ENCODE results near the gene DAGLA.
A peak's percentile ranks its signal among the peaks of the same experiment; 100 is the strongest.

Gene DAGLA

GRCh38 chr11:61687420-61687819 lies 7.2 kb downstream of the DAGLA start:
- no peak overlapping the region for H2AK5ac ChIP-seq (ENCODE audit: low read depth, low read length)
- H3K23ac ChIP-seq (ENCODE audit: low read depth, low read length, poor library complexity), result no peak overlapping the region
- no peak overlapping the region for H3K9ac ChIP-seq (ENCODE audit: low read depth, low read length, poor library complexity)
- no peak overlapping the region for H2BK5ac ChIP-seq (ENCODE audit: low read length)
- no peaks in the 10 kb centered on the region for H3K9me3 ChIP-seq (replicated peaks in 1 of 2; ENCODE audit: control insufficient read depth in 2 of 2, insufficient read depth in 1 of 2, low read depth in 1 of 2, low read length in 2 of 2)
- H3K4me1 ChIP-seq (ENCODE audit: control insufficient read depth in 2 of 2, insufficient read depth in 1 of 2, low read depth in 1 of 2, low read length in 2 of 2), result peaks cover 15 to 19% of the 10 kb centered on the region in 2 donors
- no peak overlapping the region for H3K4ac ChIP-seq (ENCODE audit: low read length)
- no peak overlapping the region for H3K14ac ChIP-seq (ENCODE audit: low read length)
- no peaks in the 10 kb centered on the region for H3K79me1 ChIP-seq (ENCODE audit: low read depth, low read length)
- no peak overlapping the region for H3K4me2 ChIP-seq (ENCODE audit: insufficient read depth, low read length, poor library complexity, severe bottlenecking)
- no peak overlapping the region for H2BK12ac ChIP-seq (ENCODE audit: low read length)
- no peaks in the 10 kb centered on the region for H3K36me3 ChIP-seq (replicated peaks in 1 of 2; ENCODE audit: control insufficient read depth in 2 of 2, insufficient read depth in 2 of 2, low read length in 2 of 2)
- no peak overlapping the region for H2BK15ac ChIP-seq (ENCODE audit: low read length)
- peaks cover 0 to 5% (median 0%) of the 10 kb centered on the region in 3 experiments for H3K27me3 ChIP-seq (ENCODE audit: control insufficient read depth in 3 of 3, insufficient read depth in 3 of 3, low read depth in 1 of 3, low read length in 3 of 3)
- no peak overlapping the region for H4K91ac ChIP-seq (ENCODE audit: low read depth, low read length, poor library complexity)
- no peak overlapping the region for H4K8ac ChIP-seq (ENCODE audit: low read depth, low read length)
- no peak overlapping the region for H3K4me3 ChIP-seq (ENCODE audit: low read length in 2 of 2)
- H3K27ac ChIP-seq (replicated peaks; ENCODE audit: low read length), result no peak overlapping the region
- no peak overlapping the region for H2AFZ ChIP-seq (ENCODE audit: low read length)
- no peak overlapping the region for H3K18ac ChIP-seq (ENCODE audit: low read length)
- no peak overlapping the region for H2BK120ac ChIP-seq (ENCODE audit: low read depth, low read length)
- WGBS, 2 donors (ENCODE audit: extremely low coverage in 2 of 2, insufficient read length in 2 of 2, insufficient replicate concordance in 1 of 2), result no CpG with 5 or more reads among the region's 11 CpGs
- DNase-seq (ENCODE audit: low spot score), result no peak

DNA sequence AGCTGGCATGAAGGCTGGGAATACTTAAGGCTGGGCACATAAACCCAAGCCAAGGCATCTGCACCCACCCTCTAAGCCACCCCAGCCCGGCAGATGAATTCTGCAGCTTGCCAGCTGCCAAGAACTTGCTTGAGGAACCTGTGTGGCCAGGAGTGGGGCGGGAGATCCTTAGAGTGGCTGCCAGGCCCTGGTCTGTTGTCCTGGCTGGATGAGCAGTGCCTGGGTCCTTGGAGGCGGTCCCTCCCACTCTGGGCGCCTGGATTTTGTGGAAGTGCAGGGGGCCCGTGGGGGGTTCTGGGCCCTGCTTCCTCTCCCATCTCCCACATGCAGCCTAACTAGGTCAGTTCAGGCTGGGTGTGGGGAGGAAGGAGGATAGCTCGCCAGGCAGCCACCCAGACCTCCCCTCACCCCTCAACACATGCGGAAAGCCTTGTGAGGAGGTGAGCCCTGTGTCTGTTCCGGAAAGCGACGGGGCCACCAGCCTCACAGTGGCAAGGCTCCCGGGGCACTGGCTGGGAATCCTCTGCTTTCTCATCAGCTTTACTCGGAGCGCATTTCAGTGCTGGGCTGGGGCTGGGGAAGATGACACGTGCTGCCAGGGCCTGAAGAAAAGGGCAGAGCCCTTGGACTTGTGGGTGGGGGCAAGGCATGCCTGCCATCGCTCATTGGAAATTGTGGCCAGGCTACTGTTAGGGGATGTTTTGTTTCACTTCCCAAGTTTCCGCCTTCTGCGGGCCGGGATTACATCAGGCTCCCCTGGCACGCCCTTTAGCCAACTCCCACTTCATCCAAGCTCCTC lies 8.4 kb downstream of the DAGLA start:
- peak overlapping the region; percentile 49 for H2AK5ac ChIP-seq (ENCODE audit: low read depth, low read length)
- peak overlapping the region; percentile 32 for H3K23ac ChIP-seq (ENCODE audit: low read depth, low read length, poor library complexity)
- H3K27me3 ChIP-seq (ENCODE audit: control insufficient read depth in 3 of 3, insufficient read depth in 3 of 3, low read depth in 1 of 3, low read length in 3 of 3), result peaks cover 0 to 5% (median 0%) of the 10 kb centered on the region in 3 experiments
- H4K8ac ChIP-seq (ENCODE audit: low read depth, low read length), result no peak overlapping the region
- peak overlapping the region; percentile 62 for H2BK5ac ChIP-seq (ENCODE audit: low read length)
- H3K36me3 ChIP-seq (replicated peaks in 1 of 2; ENCODE audit: control insufficient read depth in 2 of 2, insufficient read depth in 2 of 2, low read length in 2 of 2), result no peaks in the 10 kb centered on the region
- no peak overlapping the region for H4K91ac ChIP-seq (ENCODE audit: low read depth, low read length, poor library complexity)
- peaks cover 15% of the 10 kb centered on the region in 2 donors for H3K4me1 ChIP-seq (ENCODE audit: control insufficient read depth in 2 of 2, insufficient read depth in 1 of 2, low read depth in 1 of 2, low read length in 2 of 2)
- no peaks in the 10 kb centered on the region for H3K79me1 ChIP-seq (ENCODE audit: low read depth, low read length)
- no peak overlapping the region for H3K27ac ChIP-seq (replicated peaks; ENCODE audit: low read length)
- no peak for DNase-seq (ENCODE audit: low spot score)
- H3K9ac ChIP-seq (ENCODE audit: low read depth, low read length, poor library complexity), result peak overlapping the region; percentile 51
- peak overlapping the region; percentile 44 for H3K18ac ChIP-seq (ENCODE audit: low read length)
- H3K9me3 ChIP-seq (replicated peaks in 1 of 2; ENCODE audit: control insufficient read depth in 2 of 2, insufficient read depth in 1 of 2, low read depth in 1 of 2, low read length in 2 of 2), result no peaks in the 10 kb centered on the region
- no peak overlapping the region for H3K4me2 ChIP-seq (ENCODE audit: insufficient read depth, low read length, poor library complexity, severe bottlenecking)
- no peak overlapping the region for H2BK120ac ChIP-seq (ENCODE audit: low read depth, low read length)
- no peak overlapping the region for H2BK15ac ChIP-seq (ENCODE audit: low read length)
- H3K4me3 ChIP-seq (ENCODE audit: low read length in 2 of 2), result no peak overlapping the region
- no peak overlapping the region for H3K14ac ChIP-seq (ENCODE audit: low read length)
- no peak overlapping the region for H3K4ac ChIP-seq (ENCODE audit: low read length)
- no peak overlapping the region for H2AFZ ChIP-seq (ENCODE audit: low read length)
- WGBS, 2 donors (ENCODE audit: extremely low coverage in 2 of 2, insufficient read length in 2 of 2, insufficient replicate concordance in 1 of 2), result no CpG with 5 or more reads among the region's 19 CpGs
- H2BK12ac ChIP-seq (ENCODE audit: low read length), result no peak overlapping the region

GRCh38 chr11:61689164-61689496 lies 8.9 kb downstream of the DAGLA start:
- Histone ChIP-seq H3K27me3 (ENCODE audit: control insufficient read depth in 3 of 3, insufficient read depth in 3 of 3, low read depth in 1 of 3, low read length in 3 of 3) (no peaks in the 10 kb centered on the region), H3K9ac (ENCODE audit: low read depth, low read length, poor library complexity) (no peak overlapping the region), H2BK12ac (ENCODE audit: low read length) (no peak overlapping the region), H2AFZ (ENCODE audit: low read length) (no peak overlapping the region), H2BK15ac (ENCODE audit: low read length) (no peak overlapping the region), H2BK120ac (ENCODE audit: low read depth, low read length) (no peak overlapping the region), H3K18ac (ENCODE audit: low read length) (no peak overlapping the region), H3K9me3 (replicated peaks in 1 of 2; ENCODE audit: control insufficient read depth in 2 of 2, insufficient read depth in 1 of 2, low read depth in 1 of 2, low read length in 2 of 2) (no peaks in the 10 kb centered on the region), H3K4me2 (ENCODE audit: insufficient read depth, low read length, poor library complexity, severe bottlenecking) (no peak overlapping the region), H3K4me1 (ENCODE audit: control insufficient read depth in 2 of 2, insufficient read depth in 1 of 2, low read depth in 1 of 2, low read length in 2 of 2) (peaks cover 15 to 19% of the 10 kb centered on the region in 2 donors), H2BK5ac (ENCODE audit: low read length) (no peak overlapping the region), H3K27ac (replicated peaks; ENCODE audit: low read length) (no peak overlapping the region), H2AK5ac (ENCODE audit: low read depth, low read length) (peak overlapping the region; percentile 49), H3K4ac (ENCODE audit: low read length) (no peak overlapping the region), H3K36me3 (replicated peaks in 1 of 2; ENCODE audit: control insufficient read depth in 2 of 2, insufficient read depth in 2 of 2, low read length in 2 of 2) (no peaks in the 10 kb centered on the region), H4K91ac (ENCODE audit: low read depth, low read length, poor library complexity) (no peak overlapping the region), H3K23ac (ENCODE audit: low read depth, low read length, poor library complexity) (no peak overlapping the region), H3K4me3 (ENCODE audit: low read length in 2 of 2) (no peak overlapping the region), H3K79me1 (ENCODE audit: low read depth, low read length) (no peaks in the 10 kb centered on the region), H3K14ac (ENCODE audit: low read length) (no peak overlapping the region), H4K8ac (ENCODE audit: low read depth, low read length) (no peak overlapping the region)
- WGBS, 2 donors (ENCODE audit: extremely low coverage in 2 of 2, insufficient read length in 2 of 2, insufficient replicate concordance in 1 of 2), result no CpG with 5 or more reads among the region's 3 CpGs
- no peak for DNase-seq (ENCODE audit: low spot score)

GRCh38 chr11:61690706-61691379 lies 10.7 kb downstream of the DAGLA start:
- no peak overlapping the region for H3K23ac ChIP-seq (ENCODE audit: low read depth, low read length, poor library complexity)
- no peaks in the 10 kb centered on the region for H3K79me1 ChIP-seq (ENCODE audit: low read depth, low read length)
- no peaks in the 10 kb centered on the region for H3K27me3 ChIP-seq (ENCODE audit: control insufficient read depth in 3 of 3, insufficient read depth in 3 of 3, low read depth in 1 of 3, low read length in 3 of 3)
- H3K27ac ChIP-seq (replicated peaks; ENCODE audit: low read length), result no peak overlapping the region
- no peaks in the 10 kb centered on the region for H3K36me3 ChIP-seq (replicated peaks in 1 of 2; ENCODE audit: control insufficient read depth in 2 of 2, insufficient read depth in 2 of 2, low read length in 2 of 2)
- no peak overlapping the region for H3K4ac ChIP-seq (ENCODE audit: low read length)
- no peaks in the 10 kb centered on the region for H3K9me3 ChIP-seq (replicated peaks in 1 of 2; ENCODE audit: control insufficient read depth in 2 of 2, insufficient read depth in 1 of 2, low read depth in 1 of 2, low read length in 2 of 2)
- no peak overlapping the region for H2BK120ac ChIP-seq (ENCODE audit: low read depth, low read length)
- peak overlapping the region; percentile 72 for H2AFZ ChIP-seq (ENCODE audit: low read length)
- H3K18ac ChIP-seq (ENCODE audit: low read length), result peak overlapping the region; percentile 63
- H2BK5ac ChIP-seq (ENCODE audit: low read length), result no peak overlapping the region
- peaks cover 27 to 34% of the 10 kb centered on the region in 2 donors for H3K4me1 ChIP-seq (ENCODE audit: control insufficient read depth in 2 of 2, insufficient read depth in 1 of 2, low read depth in 1 of 2, low read length in 2 of 2)
- H2BK15ac ChIP-seq (ENCODE audit: low read length), result no peak overlapping the region
- no peak overlapping the region for H4K91ac ChIP-seq (ENCODE audit: low read depth, low read length, poor library complexity)
- H3K9ac ChIP-seq (ENCODE audit: low read depth, low read length, poor library complexity), result no peak overlapping the region
- peak overlapping the region in 1 of 2 donors; percentile 8 for H3K4me3 ChIP-seq (ENCODE audit: low read length in 2 of 2)
- H3K4me2 ChIP-seq (ENCODE audit: insufficient read depth, low read length, poor library complexity, severe bottlenecking), result no peak overlapping the region
- no CpG with 5 or more reads among the region's 17 CpGs for WGBS, 2 donors (ENCODE audit: extremely low coverage in 2 of 2, insufficient read length in 2 of 2, insufficient replicate concordance in 1 of 2)
- H2BK12ac ChIP-seq (ENCODE audit: low read length), result no peak overlapping the region
- H4K8ac ChIP-seq (ENCODE audit: low read depth, low read length), result no peak overlapping the region
- H2AK5ac ChIP-seq (ENCODE audit: low read depth, low read length), result peak overlapping the region; percentile 17
- peak overlapping the region; percentile 22 for H3K14ac ChIP-seq (ENCODE audit: low read length)
- DNase-seq (ENCODE audit: low spot score), result no peak

All from neuronal stem cell (in vitro differentiated cells).